Uterus (tissue), 4 donors: ENCODE measurements around the gene BRS3. TPM values are rescaled to one million over a fixed set of nuclear protein-coding genes. Genes with fewer than 3 reads are reported as not detected.

Experiments used
- DNase-seq, 2 donors: peaks; one replicate each; pipeline ENCODE4 v3.0.0-alpha.2; 2019 to 2020
- H3K27ac ChIP-seq, 2 donors: fragments of 200-600 bp; sonication (generic); 1 replicate in 1 of 2; 2 replicates in 1 of 2; pipeline ENCODE4 v1.5.1; 2016 to 2018
- H3K27me3 ChIP-seq, 2 donors: fragments of 200-600 bp; sonication (generic); one replicate each; pipeline ENCODE4 v1.5.1; 2018 to 2019; ENCODE audit warnings: control low read depth in 1 of 2
- H3K36me3 ChIP-seq, 2 donors: fragments of 200-600 bp; sonication (generic); one replicate each; pipeline ENCODE4 v1.5.1; 2019; ENCODE audit warnings: control low read depth in 1 of 2
- H3K4me1 ChIP-seq, 2 donors: fragments of 200-600 bp; sonication (generic); one replicate each; pipeline ENCODE4 v1.5.1; 2018 to 2019; ENCODE audit warnings: control low read depth in 1 of 2
- H3K4me3 ChIP-seq, 2 donors: fragments of 200-600 bp; sonication (generic); 1 replicate in 1 of 2; 2 replicates in 1 of 2; pipeline ENCODE4 v1.5.1; 2018 to 2019; ENCODE audit warnings: mild to moderate bottlenecking in 1 of 2
- H3K9me3 ChIP-seq, 2 donors: fragments of 200-600 bp; sonication (generic); one replicate each; pipeline ENCODE4 v1.5.1; 2019; ENCODE audit warnings: control low read depth in 1 of 2
- POLR2A ChIP-seq, 2 donors: fragments of 450-650 bp; IDR thresholded peaks; one replicate each; pipeline ENCODE4 v1.6.1; 2016; ENCODE audit warnings: antibody characterized with exemption in 2 of 2, mild to moderate bottlenecking in 1 of 2, moderate library complexity in 1 of 2
- intact Hi-C: fragments of 100-400 bp; cut with DNase I; formaldehyde crosslinking; loops from one replicate; pipeline ENCODE4 v1.15.1; 2023; ENCODE audit warnings: low total_unique reads
- total RNA-seq, 4 donors: library from RNA; depleted of rRNA in 3 of 4; stranded (reverse); fragments of >200 nt in 3 of 4; gene quantifications; one replicate each; pipeline versions ENCODE4 v1.1.0 to v1.2.4, GENCODE V29; 2014 to 2023
- TF ChIP-seq, protein P1 (sequence below), 4 experiments: fragments of 200-600 bp in 2 of 4; fragments of 450-650 bp in 2 of 4; sonication (generic) in 2 of 4; IDR thresholded peaks; one replicate each; pipeline ENCODE4 v1.5.1; 2016 to 2019; ENCODE audit warnings: antibody characterized with exemption in 4 of 4, mild to moderate bottlenecking in 2 of 4, moderate library complexity in 1 of 4
- donor health status: DM: yes; HTN: yes; CAD: no.

BRS3 gene
- total RNA-seq, 4 donors from 2014 or later = 0.28 to 1.0 TPM; not detected in 2

DNA sequence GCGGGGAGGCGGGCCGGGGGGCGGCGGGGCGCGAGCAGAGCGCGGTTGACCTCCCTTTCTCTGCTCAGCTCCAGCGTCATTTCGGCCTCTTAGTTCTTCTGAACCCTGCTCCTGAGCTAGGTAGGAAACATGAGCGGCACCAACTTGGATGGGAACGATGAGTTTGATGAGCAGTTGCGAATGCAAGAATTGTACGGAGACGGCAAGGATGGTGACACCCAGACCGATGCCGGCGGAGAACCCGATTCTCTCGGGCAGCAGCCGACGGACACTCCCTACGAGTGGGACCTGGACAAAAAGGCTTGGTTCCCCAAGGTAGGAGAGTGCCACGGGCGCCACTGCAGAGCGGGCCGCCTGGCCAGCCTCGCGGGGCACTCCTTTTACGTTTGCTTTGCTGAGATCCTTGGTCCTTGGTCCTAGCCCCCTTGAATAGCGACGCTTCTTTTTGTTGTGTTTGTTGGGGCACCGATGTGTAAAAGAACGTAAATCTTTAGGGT, 9.9 kb downstream of the BRS3 start, which contains the start of gene HTATSF1:
HTATSF1 (plus strand) TSS at position 37 of the 497 bp plus-strand sequence; CDS start at position 130, 93 bp downstream.
- Histone ChIP-seq H3K36me3 (no peaks in the 10 kb centered on the region), H3K4me3 (peak within 1 kb of the TSS; percentile 42 to 55), H3K4me1 (no peaks in the 10 kb centered on the region), H3K27ac (peak within 1 kb of the TSS; percentile 95 to 97), H3K27me3 (no peaks in the 10 kb centered on the region), H3K9me3 (no peaks in the 10 kb centered on the region)
- intact Hi-C loops = no loop called here
- DNase-seq = no peak
- TF ChIP-seq POLR2A (IDR thresholded peaks at IDR 0.05) = no peak

DNA sequence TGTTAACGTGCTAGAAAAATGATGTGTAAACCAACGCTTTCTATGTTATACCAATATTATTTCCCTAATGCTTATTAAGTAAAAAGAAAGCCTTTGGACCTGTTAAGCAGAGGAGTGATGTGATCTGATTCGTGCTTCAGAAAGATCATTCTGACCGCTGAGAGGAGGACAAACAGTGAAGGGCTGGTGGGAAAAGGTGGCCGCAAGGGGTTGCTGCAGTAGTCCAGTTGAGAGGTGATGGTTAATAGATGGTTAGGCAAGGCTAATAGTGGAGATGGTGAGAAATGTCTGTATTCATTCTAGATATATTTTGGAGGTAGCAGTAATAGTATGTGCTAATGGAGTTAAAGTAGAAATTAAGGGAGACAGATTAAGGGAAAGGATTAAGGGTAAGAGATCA, 31.3 kb downstream of the BRS3 start:
- Histone ChIP-seq H3K4me3 (no peak overlapping the region), H3K27me3 (peaks cover 0 to 4% of the 10 kb centered on the region in 2 donors), H3K4me1 (no peaks in the 10 kb centered on the region), H3K9me3 (no peaks in the 10 kb centered on the region), H3K27ac (no peak overlapping the region), H3K36me3 (no peaks in the 10 kb centered on the region)
- intact Hi-C loops = no loop called here
- no peak for TF ChIP-seq POLR2A (IDR thresholded peaks at IDR 0.05)
- TF ChIP-seq, protein P1, sequence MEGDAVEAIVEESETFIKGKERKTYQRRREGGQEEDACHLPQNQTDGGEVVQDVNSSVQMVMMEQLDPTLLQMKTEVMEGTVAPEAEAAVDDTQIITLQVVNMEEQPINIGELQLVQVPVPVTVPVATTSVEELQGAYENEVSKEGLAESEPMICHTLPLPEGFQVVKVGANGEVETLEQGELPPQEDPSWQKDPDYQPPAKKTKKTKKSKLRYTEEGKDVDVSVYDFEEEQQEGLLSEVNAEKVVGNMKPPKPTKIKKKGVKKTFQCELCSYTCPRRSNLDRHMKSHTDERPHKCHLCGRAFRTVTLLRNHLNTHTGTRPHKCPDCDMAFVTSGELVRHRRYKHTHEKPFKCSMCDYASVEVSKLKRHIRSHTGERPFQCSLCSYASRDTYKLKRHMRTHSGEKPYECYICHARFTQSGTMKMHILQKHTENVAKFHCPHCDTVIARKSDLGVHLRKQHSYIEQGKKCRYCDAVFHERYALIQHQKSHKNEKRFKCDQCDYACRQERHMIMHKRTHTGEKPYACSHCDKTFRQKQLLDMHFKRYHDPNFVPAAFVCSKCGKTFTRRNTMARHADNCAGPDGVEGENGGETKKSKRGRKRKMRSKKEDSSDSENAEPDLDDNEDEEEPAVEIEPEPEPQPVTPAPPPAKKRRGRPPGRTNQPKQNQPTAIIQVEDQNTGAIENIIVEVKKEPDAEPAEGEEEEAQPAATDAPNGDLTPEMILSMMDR (IDR thresholded peaks at IDR 0.05) = no peak
- no peak for DNase-seq

DNA sequence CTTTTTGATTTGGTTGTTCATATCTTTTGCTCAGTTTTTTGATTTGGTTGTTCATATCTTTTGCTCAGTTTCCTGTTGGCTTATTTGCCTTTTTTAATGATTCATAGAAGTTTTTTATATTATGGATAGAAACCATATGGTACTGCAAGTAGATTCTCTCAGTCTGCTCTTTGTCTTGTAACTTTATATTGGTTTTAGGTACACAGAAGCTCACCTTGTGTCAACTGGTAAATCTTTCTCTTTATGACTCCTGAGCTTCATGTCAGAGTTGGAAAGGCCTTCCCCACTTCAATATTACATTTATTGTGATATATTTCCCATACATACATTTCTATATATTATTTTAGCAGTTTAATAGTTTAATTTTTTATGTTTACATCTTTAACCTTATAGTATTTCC, 36.0 kb downstream of the BRS3 start:
- H3K9me3 ChIP-seq = no peaks in the 10 kb centered on the region
- TF ChIP-seq POLR2A (IDR thresholded peaks at IDR 0.05) = no peak
- TF ChIP-seq, protein P1 (IDR thresholded peaks at IDR 0.05) = no peak
- no peak overlapping the region for H3K4me3 ChIP-seq
- no peak for DNase-seq
- intact Hi-C loops = no loop called here
- no peaks in the 10 kb centered on the region for H3K4me1 ChIP-seq
- peaks cover 0 to 4% of the 10 kb centered on the region in 2 donors for H3K27me3 ChIP-seq
- H3K27ac ChIP-seq = no peak overlapping the region
- no peaks in the 10 kb centered on the region for H3K36me3 ChIP-seq

DNA sequence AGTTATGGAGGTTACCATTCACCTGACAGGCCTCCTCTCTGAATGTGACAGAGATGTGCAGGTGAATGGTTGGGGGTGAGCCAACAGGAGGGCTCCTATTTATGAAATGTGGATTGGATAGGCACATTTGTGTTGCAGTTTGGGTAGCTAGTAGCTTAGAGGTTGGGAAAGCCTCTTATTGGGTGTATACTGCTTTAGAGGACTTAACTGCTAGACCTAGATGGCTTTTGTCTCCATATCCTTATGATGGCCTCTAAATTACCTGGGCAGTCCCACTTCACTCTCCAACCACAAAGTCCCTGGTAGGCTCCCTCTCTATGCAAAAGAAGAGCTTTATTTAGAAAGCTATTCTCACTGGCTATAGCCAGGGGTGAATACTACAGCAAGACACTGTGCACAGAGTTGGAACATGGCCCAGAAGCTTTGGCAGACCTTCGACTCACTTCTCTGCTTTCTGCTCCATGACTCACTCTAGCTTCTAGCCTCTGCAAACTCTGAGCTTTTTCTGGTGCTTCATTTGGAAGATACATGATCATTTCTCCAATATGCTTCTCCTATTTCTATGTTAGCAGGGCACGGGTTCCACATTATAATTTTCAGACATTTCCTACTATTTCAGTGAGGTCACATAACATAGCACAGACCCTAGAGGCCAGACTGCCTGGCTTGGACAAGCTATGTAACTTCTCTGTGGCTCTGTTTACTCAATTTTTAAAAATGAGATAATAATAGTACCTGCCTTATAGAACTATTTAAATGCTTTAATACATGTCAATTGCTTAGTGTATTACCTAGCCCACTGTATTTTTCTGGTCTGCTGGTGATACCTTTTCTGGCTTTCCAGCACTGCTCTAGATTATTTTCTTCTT, 38.2 kb downstream of the BRS3 start:
- Histone ChIP-seq H3K27ac (peak overlapping the region; percentile 23 to 49), H3K36me3 (no peaks in the 10 kb centered on the region), H3K9me3 (no peaks in the 10 kb centered on the region), H3K4me1 (no peaks in the 10 kb centered on the region), H3K4me3 (no peak overlapping the region), H3K27me3 (peaks cover 0 to 4% of the 10 kb centered on the region in 2 donors)
- no peak for TF ChIP-seq POLR2A (IDR thresholded peaks at IDR 0.05)
- TF ChIP-seq, protein P1 (IDR thresholded peaks at IDR 0.05) = no peak
- DNase-seq = peak; percentile 81 to 84
- intact Hi-C loops = no loop called here

DNA sequence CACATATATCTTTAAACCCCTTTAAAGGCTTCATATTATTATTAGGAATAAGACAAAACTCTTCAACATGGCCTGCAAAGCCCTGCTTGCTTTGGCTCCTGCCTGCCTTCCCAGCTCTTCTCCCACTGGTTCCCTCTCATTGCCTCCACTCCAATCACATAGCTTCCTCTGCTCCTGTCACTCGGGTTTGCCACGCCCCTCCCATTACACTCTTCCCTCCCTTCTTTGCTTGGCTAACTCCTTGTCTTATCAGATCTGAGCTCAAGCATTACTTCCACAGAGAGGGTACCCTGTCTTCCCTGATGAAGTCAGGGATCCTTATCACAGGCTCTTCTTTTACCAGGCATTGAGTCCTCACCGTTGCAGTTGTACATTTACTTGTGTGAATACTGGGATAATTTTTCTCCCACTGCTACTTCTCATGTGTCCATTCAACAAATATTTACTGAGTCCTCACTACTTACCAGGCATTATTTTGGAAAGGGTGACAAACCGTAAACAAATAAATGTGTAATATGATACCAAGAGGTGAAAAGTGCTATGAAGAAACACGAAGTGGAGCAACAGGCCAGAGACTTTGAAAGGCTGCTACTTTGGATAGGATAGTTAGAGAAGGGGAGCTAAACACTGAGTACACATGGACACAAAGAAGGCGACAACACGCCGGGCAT, 41.0 kb downstream of the BRS3 start:
- intact Hi-C loops = no loop called here
- H3K9me3 ChIP-seq = no peaks in the 10 kb centered on the region
- TF ChIP-seq, protein P1 (IDR thresholded peaks at IDR 0.05) = no peak
- no peak for TF ChIP-seq POLR2A (IDR thresholded peaks at IDR 0.05)
- H3K4me1 ChIP-seq = no peaks in the 10 kb centered on the region
- DNase-seq = no peak
- no peaks in the 10 kb centered on the region for H3K27me3 ChIP-seq
- no peak overlapping the region for H3K27ac ChIP-seq
- H3K4me3 ChIP-seq = no peak overlapping the region
- H3K36me3 ChIP-seq = no peaks in the 10 kb centered on the region
